H9 (cell line): Measurements from ENCODE around the gene ANXA3. TPM values are rescaled to one million over a fixed set of nuclear protein-coding genes. Genes with fewer than 3 reads are reported as not detected.
"Not testable (repeated sequence)": the region's sequence is repeated elsewhere in the genome, so short reads cannot be mapped to it uniquely, and the experiment has no call there.

ENCODE experiments used
- DNase-seq: peaks from one replicate; pipeline ENCODE4 v3.0.0-alpha.2; 2017
- H2AFZ ChIP-seq: one replicate; pipeline ENCODE4 v1.6.1; 2013; ENCODE audit warnings: mild to moderate bottlenecking, low read length, control low read depth, moderate library complexity
- H2AK5ac ChIP-seq: 2 replicates; pipeline ENCODE4 v1.6.1; 2013; ENCODE audit warnings: low read length, control low read depth, mixed read lengths; ENCODE audit not compliant: insufficient read length
- H2BK120ac ChIP-seq: one replicate; pipeline ENCODE4 v1.6.1; 2013; ENCODE audit warnings: low read depth, mild to moderate bottlenecking, low read length, control low read depth, inconsistent platforms; ENCODE audit not compliant: poor library complexity, severe bottlenecking
- H2BK12ac ChIP-seq: 2 replicates; pipeline ENCODE4 v1.6.1; 2013; ENCODE audit warnings: low read length, control low read depth, mixed read lengths, low read depth; ENCODE audit not compliant: insufficient read length
- H2BK15ac ChIP-seq: 2 replicates; pipeline ENCODE4 v1.6.1; 2013; ENCODE audit warnings: low read depth, low read length, control low read depth
- H2BK20ac ChIP-seq: one replicate; pipeline ENCODE4 v1.6.1; 2013; ENCODE audit warnings: low read depth, mild to moderate bottlenecking, low read length, control low read depth, inconsistent platforms; ENCODE audit not compliant: poor library complexity, severe bottlenecking
- H2BK5ac ChIP-seq: 2 replicates; pipeline ENCODE4 v1.6.1; 2013; ENCODE audit warnings: low read length, control low read depth, mixed read lengths; ENCODE audit not compliant: insufficient read length
- H3K14ac ChIP-seq: 2 replicates; pipeline ENCODE4 v1.6.1; 2013; ENCODE audit warnings: low read length, control low read depth; ENCODE audit not compliant: insufficient read depth
- H3K18ac ChIP-seq: 2 replicates; pipeline ENCODE4 v1.6.1; 2013; ENCODE audit warnings: low read depth, mild to moderate bottlenecking, mixed read lengths, low read length, control low read depth; ENCODE audit not compliant: insufficient read length
- H3K23ac ChIP-seq: 2 replicates; pipeline ENCODE4 v1.6.1; 2013; ENCODE audit warnings: low read length, control low read depth, mixed read lengths, low read depth; ENCODE audit not compliant: insufficient read length
- H3K23me2 ChIP-seq: 2 replicates; pipeline ENCODE4 v1.6.1; 2013; ENCODE audit warnings: low read depth, mild to moderate bottlenecking, mixed read lengths, low read length, control low read depth; ENCODE audit not compliant: insufficient read length, poor library complexity, severe bottlenecking
- H3K27ac ChIP-seq: 2 replicates; pipeline ENCODE4 v1.5.1; 2013; ENCODE audit warnings: low read length, control low read depth, mixed read lengths, low read depth; ENCODE audit not compliant: insufficient read length
- H3K27me3 ChIP-seq: 2 replicates; pipeline ENCODE4 v1.6.1; 2013; ENCODE audit warnings: low read length, control low read depth, inconsistent platforms; ENCODE audit not compliant: insufficient read depth
- H3K4ac ChIP-seq: 2 replicates; pipeline ENCODE4 v1.6.1; 2013; ENCODE audit warnings: low read depth, mild to moderate bottlenecking, control low read depth, inconsistent platforms, low read length, moderate library complexity
- H3K4me1 ChIP-seq: 2 replicates; pipeline ENCODE4 v1.6.1; 2013; ENCODE audit warnings: low read length, control low read depth, inconsistent platforms; ENCODE audit not compliant: insufficient read depth
- H3K4me2 ChIP-seq: 2 replicates; pipeline ENCODE4 v1.6.1; 2013; ENCODE audit warnings: low read length, control low read depth, mixed read lengths; ENCODE audit not compliant: insufficient read length, insufficient read depth
- H3K56ac ChIP-seq: 2 replicates; pipeline ENCODE4 v1.6.1; 2013; ENCODE audit warnings: low read depth, mild to moderate bottlenecking, mixed read lengths, low read length, control low read depth; ENCODE audit not compliant: insufficient read length
- H3K79me1 ChIP-seq: 2 replicates; pipeline ENCODE4 v1.6.1; 2013; ENCODE audit warnings: low read depth, mild to moderate bottlenecking, moderate library complexity, low read length, control low read depth, inconsistent platforms; ENCODE audit not compliant: insufficient read depth, poor library complexity, severe bottlenecking
- H3K79me2 ChIP-seq: 2 replicates; pipeline ENCODE4 v1.6.1; 2013; ENCODE audit warnings: low read length, control low read depth, inconsistent platforms; ENCODE audit not compliant: insufficient read depth
- H3K9ac ChIP-seq: 2 replicates; pipeline ENCODE4 v1.6.1; 2013; ENCODE audit warnings: low read length, control low read depth, mixed read lengths; ENCODE audit not compliant: insufficient read length; ENCODE audit errors: extremely low read depth
- H3K9me3 ChIP-seq: one replicate; pipeline ENCODE4 v1.6.1; 2013; ENCODE audit warnings: low read depth, low read length, inconsistent platforms; ENCODE audit not compliant: control insufficient read depth
- H3T11ph ChIP-seq: one replicate; pipeline ENCODE4 v1.6.1; 2013; ENCODE audit warnings: mild to moderate bottlenecking, low read length, control low read depth, inconsistent platforms
- H4K20me1 ChIP-seq: one replicate; pipeline ENCODE4 v1.6.1; 2013; ENCODE audit not compliant: control insufficient read depth, insufficient read length, insufficient read depth
- H4K5ac ChIP-seq: 2 replicates; pipeline ENCODE4 v1.6.1; 2013; ENCODE audit warnings: low read depth, mild to moderate bottlenecking, mixed read lengths, low read length, control low read depth; ENCODE audit not compliant: insufficient read length
- H4K8ac ChIP-seq: replicated peaks from 2 replicates; pipeline ENCODE4 v1.6.1; 2013; ENCODE audit warnings: low read length, control low read depth, mixed read lengths, low read depth; ENCODE audit not compliant: insufficient read length
- H4K91ac ChIP-seq: 2 replicates; pipeline ENCODE4 v1.6.1; 2013; ENCODE audit warnings: low read depth, mild to moderate bottlenecking, moderate library complexity, mixed read lengths, low read length, control low read depth; ENCODE audit not compliant: insufficient read length
- H3K27ac Mint-ChIP-seq, 3 experiments: 2 replicates in 2 of 3; 3 replicates in 1 of 3; pipeline ENCODE4 v1.8.0; 2020 to 2021; ENCODE audit warnings: mixed read lengths in 3 of 3, mild to moderate bottlenecking in 1 of 3, moderate library complexity in 1 of 3
- H3K27me3 Mint-ChIP-seq: 2 replicates; pipeline ENCODE4 v1.8.0; 2021; ENCODE audit warnings: low read depth, mild to moderate bottlenecking, moderate library complexity, mixed read lengths
- H3K36me3 Mint-ChIP-seq, 3 experiments: 2 replicates in 2 of 3; 3 replicates in 1 of 3; pipeline ENCODE4 v1.8.0; 2020 to 2021; ENCODE audit warnings: low read depth in 3 of 3, mixed read lengths in 3 of 3; ENCODE audit not compliant: insufficient read depth in 1 of 3
- H3K4me1 Mint-ChIP-seq, 2 experiments: 2 replicates each; pipeline ENCODE4 v1.8.0; 2020; ENCODE audit warnings: mixed read lengths in 2 of 2
- H3K4me3 Mint-ChIP-seq, 2 experiments: 2 replicates in 1 of 2; 3 replicates in 1 of 2; pipeline ENCODE4 v1.8.0; 2020 to 2021; ENCODE audit warnings: mild to moderate bottlenecking in 2 of 2, mixed read lengths in 2 of 2, moderate library complexity in 1 of 2
- H3K9me3 Mint-ChIP-seq, 2 experiments: 2 replicates in 1 of 2; 3 replicates in 1 of 2; pipeline ENCODE4 v1.8.0; 2020; ENCODE audit warnings: mild to moderate bottlenecking in 2 of 2, mixed read lengths in 2 of 2, moderate library complexity in 1 of 2
- WGBS: extraction: QIAGEN DNeasy Blood & Tissue Kit; methylation state at CpG from one replicate; pipeline ENCODE4 v1.1.7; 2013; ENCODE audit warnings: missing lambda C conversion rate, low lambda C conversion rate, mixed read lengths; ENCODE audit not compliant: insufficient read length; ENCODE audit errors: extremely low coverage; 5-methylcytosine and 5-hydroxymethylcytosine counted together
- total RNA-seq: library from RNA; stranded (reverse); gene quantifications from 2 replicates; pipeline ENCODE4 v1.2.1, GENCODE V29; 2021
- TF ChIP-seq, protein P1 (sequence below): fragments of 200-600 bp; sonication (generic); conservative IDR thresholded peaks from 3 replicates; pipeline ENCODE4 v1.8.0; 2021; ENCODE audit warnings: antibody characterized with exemption, mild to moderate bottlenecking

ANXA3 gene
- total RNA-seq, 1 experiment from 2014 or later = 20.6 TPM

DNA sequence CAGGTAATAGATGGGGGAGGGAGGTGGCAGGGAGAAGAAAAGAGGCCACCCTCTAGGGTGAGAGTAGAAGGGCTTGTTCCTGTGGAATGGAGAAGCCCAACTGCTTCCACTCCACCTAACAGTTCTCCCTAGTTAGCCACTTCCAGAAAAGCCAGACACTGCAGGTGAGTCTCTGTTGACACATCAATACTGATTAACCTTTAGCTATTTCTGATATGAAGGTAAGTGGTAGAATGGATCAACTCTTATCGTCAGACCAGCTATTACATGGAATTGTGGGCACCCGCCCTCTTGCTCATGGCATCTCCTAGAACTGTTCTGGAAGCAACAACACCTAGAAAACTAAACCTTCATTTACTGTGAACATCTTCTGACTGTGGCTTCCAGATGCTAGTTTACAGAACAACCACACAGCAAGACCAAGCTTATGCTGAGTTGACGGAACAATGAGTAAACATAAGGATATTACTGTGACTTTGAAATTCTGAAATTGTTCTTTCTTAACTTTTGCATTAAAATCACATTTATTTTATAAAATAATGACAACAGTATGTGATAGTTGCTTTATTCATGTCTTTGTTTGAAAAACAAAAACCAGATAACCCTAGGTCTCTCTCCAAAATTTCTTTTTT is 44.7 kb downstream of the ANXA3 start:
- H3K79me2 ChIP-seq = no peaks in the 10 kb centered on the region
- no peak overlapping the region for H3K4me2 ChIP-seq
- no peak overlapping the region for H2AFZ ChIP-seq
- no peak overlapping the region for H3K27ac Mint-ChIP-seq
- no peak overlapping the region for H2BK20ac ChIP-seq
- H3K18ac ChIP-seq = no peak overlapping the region
- no peak overlapping the region for H2BK120ac ChIP-seq
- no peak overlapping the region for H2AK5ac ChIP-seq
- H3K56ac ChIP-seq = no peak overlapping the region
- no peak for DNase-seq
- H3K9me3 Mint-ChIP-seq = peaks cover 0 to 2% of the 10 kb centered on the region in 2 experiments; a peak in 1 of 5 replicates
- H3K9ac ChIP-seq = no peak overlapping the region
- peaks cover 7% of the 10 kb centered on the region in 2 experiments; a peak in 2 of 4 replicates for H3K4me1 Mint-ChIP-seq
- H3K27ac ChIP-seq = no peak overlapping the region
- no peaks in the 10 kb centered on the region for H3K9me3 ChIP-seq
- H3T11ph ChIP-seq = no peak overlapping the region
- TF ChIP-seq, protein P1, sequence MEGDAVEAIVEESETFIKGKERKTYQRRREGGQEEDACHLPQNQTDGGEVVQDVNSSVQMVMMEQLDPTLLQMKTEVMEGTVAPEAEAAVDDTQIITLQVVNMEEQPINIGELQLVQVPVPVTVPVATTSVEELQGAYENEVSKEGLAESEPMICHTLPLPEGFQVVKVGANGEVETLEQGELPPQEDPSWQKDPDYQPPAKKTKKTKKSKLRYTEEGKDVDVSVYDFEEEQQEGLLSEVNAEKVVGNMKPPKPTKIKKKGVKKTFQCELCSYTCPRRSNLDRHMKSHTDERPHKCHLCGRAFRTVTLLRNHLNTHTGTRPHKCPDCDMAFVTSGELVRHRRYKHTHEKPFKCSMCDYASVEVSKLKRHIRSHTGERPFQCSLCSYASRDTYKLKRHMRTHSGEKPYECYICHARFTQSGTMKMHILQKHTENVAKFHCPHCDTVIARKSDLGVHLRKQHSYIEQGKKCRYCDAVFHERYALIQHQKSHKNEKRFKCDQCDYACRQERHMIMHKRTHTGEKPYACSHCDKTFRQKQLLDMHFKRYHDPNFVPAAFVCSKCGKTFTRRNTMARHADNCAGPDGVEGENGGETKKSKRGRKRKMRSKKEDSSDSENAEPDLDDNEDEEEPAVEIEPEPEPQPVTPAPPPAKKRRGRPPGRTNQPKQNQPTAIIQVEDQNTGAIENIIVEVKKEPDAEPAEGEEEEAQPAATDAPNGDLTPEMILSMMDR = no peak
- H3K27me3 ChIP-seq = no peaks in the 10 kb centered on the region
- H4K20me1 ChIP-seq = no peaks in the 10 kb centered on the region
- H2BK15ac ChIP-seq = no peak overlapping the region
- WGBS = no CpG with 5 or more reads among the region's 3 CpGs
- no peak overlapping the region for H3K4me3 Mint-ChIP-seq
- no peaks in the 10 kb centered on the region for H3K23me2 ChIP-seq
- no peak overlapping the region for H3K23ac ChIP-seq
- H3K79me1 ChIP-seq = no peaks in the 10 kb centered on the region
- no peaks in the 10 kb centered on the region for H3K27me3 Mint-ChIP-seq
- H2BK5ac ChIP-seq = no peak overlapping the region
- H3K36me3 Mint-ChIP-seq = peaks cover 0 to 14% (median 5%) of the 10 kb centered on the region in 3 experiments; a peak in 2 of 7 replicates
- no peak overlapping the region for H4K91ac ChIP-seq
- H3K4me1 ChIP-seq = no peaks in the 10 kb centered on the region
- no peak overlapping the region for H4K5ac ChIP-seq
- no peak overlapping the region for H3K14ac ChIP-seq
- no peak overlapping the region for H3K4ac ChIP-seq
- no peak overlapping the region for H2BK12ac ChIP-seq
- H4K8ac ChIP-seq = no peak overlapping the region

DNA sequence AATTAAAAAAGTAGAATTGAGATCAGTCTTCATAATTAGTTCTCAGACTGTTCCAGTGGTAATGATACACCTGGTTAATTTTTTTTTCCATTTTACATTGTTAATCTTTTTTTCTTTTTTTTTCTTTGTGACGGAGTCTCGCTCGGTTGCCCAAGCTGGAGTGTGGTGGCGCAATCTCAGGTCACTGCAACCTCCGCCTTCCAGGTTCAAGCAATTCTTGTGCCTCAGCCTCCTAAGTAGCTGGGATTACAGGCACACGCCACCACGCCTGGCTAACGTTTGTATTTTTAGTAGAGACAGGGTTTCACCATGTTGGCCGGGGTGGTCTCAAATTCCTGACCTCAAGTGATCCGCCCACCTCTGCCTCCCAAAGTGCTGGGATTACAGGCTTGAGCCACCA is 46.9 kb downstream of the ANXA3 start:
- not testable (repeated sequence) for H3K27me3 Mint-ChIP-seq, H3K79me1 ChIP-seq, H2BK120ac ChIP-seq, H3K27ac ChIP-seq, H3K18ac ChIP-seq, H4K20me1 ChIP-seq, H3K27ac Mint-ChIP-seq, H3K4me2 ChIP-seq, H2BK5ac ChIP-seq, H3K9ac ChIP-seq, H2BK15ac ChIP-seq, H3K56ac ChIP-seq, H2BK12ac ChIP-seq, H3K23ac ChIP-seq, H3K14ac ChIP-seq, H2AK5ac ChIP-seq, H3K9me3 Mint-ChIP-seq, H4K91ac ChIP-seq, DNase-seq, H4K8ac ChIP-seq, H3T11ph ChIP-seq, H2AFZ ChIP-seq, H3K79me2 ChIP-seq, H3K27me3 ChIP-seq, H3K4ac ChIP-seq, H3K4me3 Mint-ChIP-seq, H3K4me1 Mint-ChIP-seq, H3K4me1 ChIP-seq, H2BK20ac ChIP-seq, H3K9me3 ChIP-seq, H3K23me2 ChIP-seq, H4K5ac ChIP-seq
- no CpG with 5 or more reads among the region's 10 CpGs for WGBS
- H3K36me3 Mint-ChIP-seq = peaks cover 0 to 14% (median 5%) of the 10 kb centered on the region in 3 experiments; a peak in 1 of 7 replicates
